Limb (tissue), 2 donors: ENCODE data around the gene CYP27C1.
"Not testable (repeated sequence)": the region's sequence is repeated elsewhere in the genome, so short reads cannot be mapped to it uniquely, and the experiment has no call there.

ENCODE experiments used
- DNase-seq, 2 donors: peaks; one replicate each; pipeline ENCODE4 v3.0.0-alpha.2; 2016; ENCODE audit errors: extremely low spot score in 2 of 2

CYP27C1 gene

DNA sequence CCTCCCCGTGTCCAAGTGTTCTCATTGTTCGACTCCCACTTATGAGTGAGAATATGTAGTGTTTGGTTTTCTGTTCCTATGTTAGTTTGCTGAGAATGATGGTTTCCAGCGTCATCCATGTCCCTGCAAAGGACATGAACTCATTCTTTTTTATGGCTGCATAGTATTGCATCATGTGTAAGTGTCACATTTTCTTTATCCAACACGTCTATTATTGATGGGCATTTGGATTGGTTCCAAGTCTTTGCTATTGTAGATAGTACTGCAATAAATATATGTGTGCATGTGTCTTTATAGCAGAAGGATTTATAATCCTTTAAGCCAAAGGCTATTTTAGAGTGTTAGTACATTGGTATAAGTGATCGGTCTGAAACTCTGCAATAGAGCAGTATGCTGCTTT, 4.0 kb upstream of the CYP27C1 start:
- DNase-seq = not testable (repeated sequence)

DNA sequence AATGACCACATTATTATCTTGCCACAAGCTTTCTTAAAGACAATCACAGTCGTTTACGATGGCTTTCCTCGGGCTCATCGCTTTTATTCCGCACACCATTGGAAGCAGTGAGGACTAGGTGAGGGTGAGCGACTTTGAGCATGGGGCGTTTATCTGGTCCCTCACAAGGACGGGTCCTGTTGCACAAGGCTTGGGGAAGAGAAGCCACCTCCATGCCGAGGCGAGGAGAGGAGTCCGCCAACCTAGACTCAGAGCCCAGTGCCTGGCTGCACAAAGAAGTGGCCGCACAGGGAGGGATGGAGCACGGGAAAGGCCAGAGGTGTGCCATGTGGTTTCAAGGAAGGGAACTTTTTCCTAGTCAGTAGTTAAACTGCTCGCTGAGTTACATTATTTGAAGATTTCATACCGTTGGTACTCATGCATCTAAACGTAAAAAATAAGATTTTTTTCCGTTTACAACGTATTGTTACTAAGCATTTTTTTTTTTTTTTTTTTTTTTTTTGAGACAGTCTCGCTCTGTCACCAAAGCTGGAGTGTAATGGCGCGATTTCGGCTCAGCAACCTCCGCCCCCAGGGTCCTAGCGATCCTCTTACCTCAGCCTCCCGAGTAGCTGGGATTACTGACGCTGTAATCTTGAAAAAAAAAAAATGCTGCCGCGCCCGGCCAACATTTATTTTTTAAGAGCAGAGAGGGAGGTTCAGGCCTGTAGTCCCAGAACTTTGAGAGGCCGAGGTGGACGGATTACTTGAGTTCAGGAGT, 849 bp upstream of the CYP27C1 start:
- peak in 1 of 2 donors; percentile 52 for DNase-seq

DNA sequence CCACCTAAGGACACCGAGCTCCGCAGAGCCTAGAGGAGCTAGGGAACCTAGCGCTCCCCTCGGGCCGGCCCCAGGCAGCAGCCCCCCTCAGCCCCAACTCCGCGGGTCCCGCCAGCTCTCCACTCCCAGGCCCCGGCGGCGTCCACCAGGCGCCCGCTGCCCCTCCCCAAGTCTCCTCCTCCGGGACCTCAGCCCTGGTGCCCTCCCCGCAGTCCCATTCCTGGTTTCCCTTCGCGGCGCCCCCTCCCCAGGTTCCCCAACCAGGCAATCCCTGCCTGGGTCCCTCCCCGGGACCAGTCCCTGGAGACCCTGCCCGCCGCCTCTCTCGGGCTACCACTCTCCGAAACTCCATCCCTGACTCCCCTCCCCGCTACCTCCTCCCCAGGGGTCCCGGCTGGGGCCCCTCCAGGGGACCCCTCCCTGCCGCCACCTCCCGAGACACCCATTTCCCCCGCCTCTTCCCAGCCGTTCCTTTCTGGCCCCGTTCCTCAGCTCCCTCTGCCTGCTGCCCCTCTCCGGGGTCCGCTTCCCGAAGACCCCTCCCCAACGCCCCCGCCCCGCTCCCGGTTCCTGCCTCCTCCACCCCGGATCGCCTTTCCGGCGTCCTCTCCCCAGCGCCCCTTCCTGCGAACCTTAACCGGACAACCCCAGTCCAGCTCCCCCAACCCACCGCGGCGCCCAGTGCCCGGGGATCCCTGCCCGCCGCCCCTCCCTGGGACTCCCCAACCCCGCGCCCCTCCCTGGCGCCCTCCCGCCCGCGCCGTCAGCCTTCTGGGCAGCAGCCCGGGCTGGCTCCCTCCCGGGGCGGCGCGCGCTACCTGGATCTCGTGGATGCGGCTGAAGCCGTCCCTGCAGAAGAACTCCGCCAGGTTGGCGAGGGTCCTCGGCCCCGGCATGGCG, 678 bp downstream of the CYP27C1 start:
- peak in 1 of 2 donors; percentile 82 for DNase-seq

DNA sequence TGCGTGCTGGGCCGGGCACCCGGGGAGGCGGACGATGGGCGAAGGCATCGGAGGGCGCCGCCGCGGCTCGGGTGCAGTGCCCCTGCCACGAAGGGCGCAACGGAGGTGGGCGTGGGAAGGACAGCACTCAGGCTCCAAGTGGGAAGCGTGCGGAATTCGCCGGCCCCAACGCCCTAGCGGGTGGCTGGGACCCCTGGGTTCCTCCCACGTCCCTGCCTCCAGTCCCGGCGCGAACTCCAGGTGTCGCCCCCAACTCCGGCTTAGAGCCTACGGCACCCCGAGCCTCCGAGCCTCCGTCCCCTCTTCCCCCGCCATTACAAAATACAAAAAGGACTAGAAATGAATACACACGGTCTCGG, 1.3 kb downstream of the CYP27C1 start:
- DNase-seq = peak in 1 of 2 donors; percentile 55

DNA sequence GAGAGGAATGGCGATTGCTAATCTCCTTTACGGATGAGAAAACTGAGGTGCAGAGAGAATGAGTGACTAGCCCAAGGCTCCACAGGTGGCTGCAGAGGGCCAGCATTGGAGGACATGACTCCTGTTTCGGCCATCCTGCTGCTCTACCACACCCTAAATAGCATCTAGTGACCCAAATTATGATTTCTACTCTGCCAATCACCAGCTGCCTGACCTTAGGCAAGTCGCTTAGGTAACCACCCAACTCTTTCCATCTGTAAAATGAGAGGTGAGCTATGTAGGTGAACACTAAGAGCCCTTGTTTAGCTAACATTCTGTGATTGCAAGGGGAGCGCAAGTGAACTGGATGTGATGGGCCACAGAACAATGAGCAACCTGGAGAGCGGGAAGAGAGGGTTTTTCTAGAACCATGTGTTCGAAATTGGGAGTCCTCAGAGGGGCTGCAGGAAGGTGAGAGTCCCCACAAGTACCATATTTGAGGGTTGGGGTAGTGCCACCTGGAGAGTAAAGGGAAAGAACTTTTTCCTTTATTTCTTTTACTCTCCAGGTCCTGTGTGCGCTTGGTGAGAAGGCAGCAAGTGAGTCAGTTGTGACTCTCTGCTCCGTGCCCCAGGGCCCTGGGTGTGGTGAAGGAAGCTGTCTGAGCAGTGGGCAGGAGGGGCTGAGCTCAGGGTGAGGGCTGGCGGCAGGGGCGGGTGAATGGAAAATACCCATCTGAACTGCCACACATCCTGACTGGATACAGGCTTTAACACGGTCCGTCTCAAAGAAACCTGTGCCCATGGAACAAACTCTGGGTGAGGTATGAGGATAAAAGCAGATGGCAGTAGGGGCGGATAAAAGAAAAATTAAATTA, 2.4 kb downstream of the CYP27C1 start:
- DNase-seq = no peak

DNA sequence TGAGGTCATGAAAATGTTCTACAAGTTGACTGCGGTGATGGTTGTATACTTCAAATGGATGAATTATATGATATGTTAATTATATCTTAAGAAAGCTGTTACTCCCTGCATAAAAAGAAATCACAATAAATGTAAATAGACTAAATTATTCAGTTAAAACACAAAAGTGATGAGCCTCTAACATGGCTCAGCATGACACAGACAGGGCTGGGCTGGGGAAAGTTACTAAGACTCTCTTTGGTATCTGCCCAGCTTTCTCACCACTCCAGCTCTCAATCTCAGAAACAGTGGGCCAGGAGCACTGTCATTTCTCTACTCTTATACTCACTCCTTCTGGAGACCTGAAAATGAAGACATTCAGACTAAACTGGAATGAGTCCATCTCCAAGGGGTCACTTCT, 3.5 kb downstream of the CYP27C1 start:
- no peak for DNase-seq

DNA sequence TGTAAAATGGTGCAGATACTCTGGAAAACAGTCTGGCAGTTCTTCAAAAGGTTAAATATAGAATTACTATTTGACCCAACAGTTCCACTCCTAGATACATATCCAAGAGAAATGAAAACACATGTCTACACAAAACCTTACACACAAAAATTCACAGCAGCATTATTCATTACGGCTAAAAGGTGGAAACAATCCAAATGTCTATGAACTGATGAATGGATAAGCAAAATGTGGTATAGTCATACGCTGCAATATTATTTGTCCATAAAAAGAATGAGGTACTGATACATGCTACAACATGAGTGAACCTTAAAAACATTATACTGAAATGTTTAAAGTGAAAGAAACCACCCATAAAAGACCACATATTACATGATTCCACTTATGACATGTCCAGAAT, 4.0 kb downstream of the CYP27C1 start:
- DNase-seq = no peak

DNA sequence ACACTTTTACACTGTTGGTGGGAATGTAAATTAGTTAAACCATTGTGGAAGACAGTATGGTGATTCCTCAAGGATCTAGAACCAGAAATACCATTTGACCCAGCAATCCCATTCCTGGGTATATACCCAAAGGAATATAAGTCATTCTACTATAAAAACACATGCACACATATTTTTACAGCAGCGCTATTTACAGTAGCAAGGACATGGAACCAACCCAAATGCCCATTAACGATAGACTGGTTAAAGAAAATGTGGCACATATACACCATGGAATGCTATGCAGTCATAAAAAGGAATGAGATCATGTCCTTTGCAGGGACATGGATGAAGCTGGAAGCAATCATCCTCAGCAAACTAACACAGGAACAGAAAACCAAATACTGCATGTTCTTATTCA, 5.9 kb downstream of the CYP27C1 start:
- not testable (repeated sequence) for DNase-seq

DNA sequence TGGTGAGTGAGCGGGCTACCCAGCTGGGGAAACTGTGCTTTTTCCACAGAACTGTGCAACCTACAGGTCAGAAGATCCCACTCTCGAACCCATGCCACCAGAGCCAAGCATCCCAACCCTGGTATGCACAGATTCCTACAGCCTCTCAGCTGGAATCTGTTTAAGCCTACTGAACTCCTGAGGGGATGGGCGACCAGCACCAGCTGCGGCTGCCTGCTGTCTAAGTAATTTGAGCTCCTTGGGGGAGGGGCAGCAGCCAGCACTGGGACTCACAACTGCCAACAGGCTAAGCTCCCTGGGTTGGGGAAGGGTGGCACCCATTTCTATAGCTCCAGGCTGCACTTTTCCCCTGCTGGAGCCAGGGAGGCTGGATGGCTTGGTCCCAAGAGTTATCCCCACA, 11.8 kb downstream of the CYP27C1 start:
- peak in 1 of 2 donors; percentile 63 for DNase-seq

DNA sequence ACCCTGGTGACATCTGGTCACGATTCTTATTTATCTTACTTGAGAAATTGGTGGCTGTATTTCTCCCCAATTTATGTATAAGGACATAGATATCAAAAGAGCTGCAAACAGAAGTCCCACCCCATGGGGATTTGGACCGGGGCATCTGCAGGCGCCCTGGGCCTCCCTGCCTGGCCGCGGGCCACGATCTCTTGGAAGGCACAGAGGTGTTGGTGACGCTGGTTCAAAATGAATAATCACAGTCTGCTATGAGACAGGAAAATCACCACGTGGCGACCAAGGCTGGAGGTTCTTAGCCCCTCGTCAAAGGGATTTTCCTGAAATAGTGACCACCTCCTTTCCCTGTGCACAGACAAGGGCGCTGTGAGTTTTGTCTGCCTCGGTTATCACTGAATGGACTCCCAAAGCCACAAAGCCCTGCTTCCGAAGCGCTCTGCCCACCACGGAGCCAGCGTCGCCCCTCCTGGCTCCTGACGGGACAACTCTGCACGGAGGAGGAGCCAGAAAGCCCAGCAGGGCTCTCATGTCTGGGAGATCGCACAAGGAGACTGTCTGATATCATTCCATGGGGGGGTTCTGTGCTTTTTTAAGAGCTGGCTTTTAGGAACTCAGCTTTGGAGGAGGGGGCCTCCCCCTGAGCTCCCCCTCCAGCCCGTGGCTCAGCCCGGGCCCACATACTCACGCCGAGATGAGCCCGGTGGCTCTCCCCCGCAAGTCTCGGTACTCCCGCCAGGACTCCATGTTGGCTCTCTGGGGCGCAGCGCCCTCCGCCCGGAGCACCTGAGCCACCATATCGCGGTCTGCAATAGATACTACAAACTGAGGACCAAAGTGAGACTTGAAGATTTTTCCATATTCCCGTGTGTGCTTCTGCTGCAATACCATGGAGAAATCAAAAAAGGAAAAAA, 14.6 kb downstream of the CYP27C1 start:
- DNase-seq = no peak

DNA sequence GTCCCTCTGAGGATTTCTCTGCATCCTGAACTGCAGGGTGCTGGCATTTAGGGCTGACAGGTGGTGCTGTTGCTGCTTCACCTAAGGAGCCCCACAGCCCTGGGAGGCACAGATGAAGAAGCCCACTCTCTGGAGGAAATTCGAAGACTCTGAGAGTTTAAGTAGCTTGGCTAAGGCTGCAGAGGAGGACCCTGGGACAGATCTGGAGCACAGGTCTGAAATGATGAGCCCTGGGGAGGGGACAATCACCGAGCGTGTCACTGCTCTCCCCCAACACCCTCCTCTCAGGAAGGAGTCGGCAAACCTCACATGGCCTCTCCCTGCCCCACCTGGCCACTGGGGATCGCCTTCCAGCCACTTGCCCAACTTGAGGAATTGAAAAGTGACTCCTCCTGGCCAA, 18.6 kb downstream of the CYP27C1 start:
- DNase-seq = no peak

DNA sequence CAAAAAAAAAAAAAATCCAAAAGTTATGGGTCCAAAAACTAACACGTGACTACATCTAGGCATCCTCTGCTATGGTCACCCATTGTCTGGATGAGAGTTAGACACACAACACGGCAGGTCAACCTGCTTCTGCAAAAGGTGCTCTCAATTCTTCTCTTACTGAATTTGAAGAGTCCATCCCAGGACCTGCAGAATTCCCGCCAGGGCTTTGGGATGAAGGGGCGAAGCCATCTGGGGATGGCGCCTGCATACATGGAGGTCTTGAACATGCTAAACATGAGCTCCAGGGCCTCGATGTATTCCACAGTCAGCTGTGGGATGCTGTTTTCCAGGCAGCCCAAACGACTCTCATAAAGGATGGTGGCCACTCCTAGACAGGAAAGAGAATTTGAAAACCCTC, 19.1 kb downstream of the CYP27C1 start:
- DNase-seq = no peak

DNA sequence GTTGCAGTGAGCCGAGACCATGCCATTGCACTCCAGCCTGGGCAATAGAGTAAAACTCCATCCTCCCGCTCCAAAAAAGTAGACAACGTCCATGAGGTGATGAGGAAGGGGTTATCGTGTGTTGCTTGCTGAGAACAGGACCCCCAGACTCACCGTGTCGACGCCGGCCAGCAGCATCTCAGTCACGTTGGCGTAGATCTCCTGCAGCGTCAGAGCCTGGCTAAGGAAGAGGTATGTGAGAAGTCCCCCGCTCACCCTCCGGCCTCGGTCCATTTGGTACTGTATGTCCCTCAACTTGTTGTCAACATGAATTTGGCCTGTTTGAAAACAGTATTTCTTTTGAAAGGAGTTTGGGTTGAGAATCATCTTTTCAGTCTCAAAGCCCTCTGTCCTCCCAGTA, 20.9 kb downstream of the CYP27C1 start:
- DNase-seq = no peak

DNA sequence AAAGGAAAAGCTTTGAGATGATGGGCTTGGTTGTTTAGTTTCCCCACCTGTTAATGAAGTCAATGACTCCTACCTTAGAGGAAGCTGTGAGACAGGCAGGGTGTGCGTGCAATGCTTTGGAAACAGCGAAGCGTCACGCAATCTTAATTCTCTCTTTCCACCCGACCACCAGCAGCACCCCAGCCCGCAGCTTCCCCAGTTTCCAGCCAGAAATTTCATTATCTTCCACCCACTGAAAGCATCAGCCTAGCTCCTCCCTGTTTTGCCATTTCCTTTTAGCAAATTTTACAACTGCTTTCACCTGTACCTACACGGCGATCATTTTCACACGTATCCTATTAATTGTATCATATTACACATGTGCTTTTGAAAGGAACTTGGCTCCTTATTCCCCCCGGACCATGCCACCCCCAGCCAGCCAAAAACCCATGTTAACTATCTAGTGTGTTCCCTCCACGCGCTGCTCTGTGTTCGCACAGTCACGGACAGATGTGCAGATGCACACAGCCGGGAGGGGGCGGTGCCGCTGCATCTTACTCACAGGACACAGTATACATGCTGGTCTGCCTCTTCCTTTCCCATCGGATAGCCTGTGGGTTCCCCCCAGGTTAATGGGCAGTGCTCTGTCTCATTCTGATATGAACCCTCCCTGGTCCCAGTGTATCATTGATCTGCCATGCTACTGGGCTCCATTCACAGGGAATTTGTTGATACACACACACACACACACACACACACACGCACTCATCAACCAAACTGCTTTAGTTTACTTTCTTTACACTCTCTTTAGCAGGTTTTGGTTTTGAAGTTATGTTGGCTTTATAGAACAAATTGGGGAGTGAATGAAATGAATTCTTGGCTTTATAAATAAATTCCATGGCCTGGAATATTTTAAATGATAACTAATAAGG, 22.4 kb downstream of the CYP27C1 start:
- peak in 1 of 2 donors; percentile 72 for DNase-seq

DNA sequence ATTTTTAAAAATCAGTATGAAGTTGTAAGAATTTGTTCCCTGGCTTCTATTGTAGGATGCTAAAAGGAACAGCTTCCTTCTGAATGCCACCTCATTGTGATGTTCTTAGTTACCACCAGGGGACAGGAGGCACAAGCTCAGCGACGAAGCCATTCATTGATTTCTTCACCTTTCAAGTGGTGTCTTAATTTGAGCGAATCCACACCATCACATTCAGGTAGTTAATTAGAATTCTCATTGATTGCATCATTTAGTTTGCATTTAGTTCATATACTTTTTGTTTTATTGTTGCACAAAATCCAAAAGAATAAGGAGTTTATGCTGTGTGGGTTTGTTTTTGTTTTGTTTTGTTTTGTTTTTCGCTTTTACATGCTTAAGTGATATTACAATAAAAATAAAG, 23.1 kb downstream of the CYP27C1 start:
- DNase-seq = no peak

DNA sequence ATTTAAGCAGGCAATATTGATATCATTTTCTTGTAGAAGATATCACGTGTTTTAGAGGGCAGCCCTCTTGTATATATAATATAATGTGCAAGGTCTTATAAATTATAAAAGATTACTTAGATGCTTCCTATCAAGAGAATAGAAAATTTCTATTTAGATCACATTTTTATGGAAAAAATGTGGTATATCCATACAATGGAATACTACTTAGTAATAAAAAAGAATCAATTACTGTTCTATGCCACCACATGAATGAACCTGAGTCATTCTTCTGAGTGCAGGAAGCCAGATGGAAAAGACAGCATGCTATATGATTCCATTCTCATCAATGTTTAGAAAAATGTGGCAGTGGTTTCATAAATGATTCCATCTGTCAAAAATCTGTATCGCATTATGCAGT, 23.6 kb downstream of the CYP27C1 start:
- no peak for DNase-seq

DNA sequence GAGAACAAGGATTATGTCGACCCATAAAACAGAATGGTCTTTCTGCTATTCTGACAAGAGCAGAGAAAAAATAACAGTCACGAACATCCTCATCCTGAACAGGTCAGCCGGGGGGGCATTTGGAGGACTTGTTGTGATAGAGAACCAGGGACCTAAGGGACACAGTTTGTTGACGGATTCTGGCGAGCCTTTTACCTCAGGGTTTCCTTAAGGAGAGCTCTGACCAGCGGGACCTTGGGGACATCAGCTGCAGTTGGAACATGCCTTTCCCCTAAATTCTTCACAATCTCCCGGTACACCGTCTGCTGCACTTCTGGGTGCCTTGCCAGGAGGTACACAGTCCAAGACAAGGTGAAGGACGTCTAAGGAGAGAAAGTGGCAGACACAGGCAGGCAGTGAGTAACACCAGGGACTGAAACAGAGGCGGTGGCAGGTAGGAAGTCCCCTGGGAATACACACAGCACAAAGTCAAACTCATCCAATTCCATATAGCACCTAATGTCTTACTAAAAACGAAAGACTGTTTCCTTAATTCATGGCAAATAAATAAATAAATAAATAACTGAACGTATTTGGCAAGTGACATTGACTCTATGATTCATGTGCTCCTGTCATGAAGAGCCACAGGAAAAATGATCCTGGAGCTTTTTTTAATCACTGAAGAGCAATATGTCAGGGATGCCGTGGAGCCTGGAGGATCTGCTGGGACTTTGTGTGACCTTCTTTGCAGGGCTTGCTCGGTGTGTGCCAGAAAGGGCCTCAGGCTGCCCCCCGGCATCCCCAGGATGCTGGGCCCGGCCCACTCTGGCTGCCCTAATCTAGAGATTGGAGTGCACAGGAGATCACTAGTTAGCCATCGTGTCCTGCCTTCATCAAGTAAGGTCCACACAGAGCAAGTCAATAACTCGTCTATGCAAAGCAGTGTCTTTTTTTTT, 24.7 kb downstream of the CYP27C1 start:
- DNase-seq = no peak

DNA sequence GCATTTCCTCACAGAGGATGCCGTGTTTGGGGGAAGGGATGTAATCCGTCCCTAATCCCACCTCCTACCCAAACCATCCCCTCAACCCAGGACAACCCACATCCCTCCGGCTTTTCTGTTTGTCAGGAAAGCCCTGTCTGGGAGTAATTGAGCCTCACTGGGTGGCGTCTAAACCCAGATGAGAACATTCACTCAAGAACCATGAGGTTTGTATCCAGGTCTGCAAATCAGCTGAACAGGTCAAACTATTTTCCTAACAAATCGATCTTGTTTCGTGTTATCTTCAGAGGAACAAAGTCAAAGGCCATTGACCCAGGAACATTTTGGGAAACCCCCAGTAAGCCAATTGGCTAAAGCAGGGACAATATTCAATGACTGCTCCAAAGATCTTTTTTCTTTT, 25.7 kb downstream of the CYP27C1 start:
- DNase-seq = no peak

DNA sequence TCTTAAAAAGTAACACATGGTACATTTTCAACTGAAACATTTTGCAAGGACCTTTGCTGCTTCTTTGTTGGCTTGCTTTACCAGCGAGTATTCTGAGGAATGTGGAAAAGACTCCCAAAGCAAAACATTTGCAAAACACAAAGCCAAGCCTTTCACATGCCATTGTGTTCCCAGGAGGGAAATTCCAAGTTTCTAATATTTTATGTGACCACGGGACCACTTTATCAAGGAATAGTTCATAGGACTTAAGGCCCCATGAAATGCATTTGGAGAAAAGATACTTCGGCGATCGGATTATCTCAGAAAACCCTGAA, 26.2 kb downstream of the CYP27C1 start:
- peak in 1 of 2 donors; percentile 51 for DNase-seq
